OCI-M1 (cell line): ENCODE results near the gene TOLLIP.
A peak's percentile ranks its signal among the peaks of the same experiment; 100 is the strongest.
"Not testable (repeated sequence)": the region's sequence is repeated elsewhere in the genome, so short reads cannot be mapped to it uniquely, and the experiment has no call there.

Experiments
- DNase-seq: peaks from one replicate; lab custom pipeline; 2025; lab: John Stamatoyannopoulos, UW

The TOLLIP gene

GRCh38 chr11:1343391-1344055 is 34.1 kb upstream of the TOLLIP start:
- no peak for DNase-seq

- DNase-seq = no peak
Measured at GRCh38 chr11:1342946-1343345, 33.5 kb upstream of the TOLLIP start.

GRCh38 chr11:1341928-1342524 is 32.6 kb upstream of the TOLLIP start:
- DNase-seq = no peak

GRCh38 chr11:1341226-1341625 is 31.8 kb upstream of the TOLLIP start:
- DNase-seq = not testable (repeated sequence)

GRCh38 chr11:1340111-1340510 is 30.7 kb upstream of the TOLLIP start:
- no peak for DNase-seq

- DNase-seq = no peak
Measured at GRCh38 chr11:1339066-1339675, 29.7 kb upstream of the TOLLIP start.

GRCh38 chr11:1338201-1339065 is 29.0 kb upstream of the TOLLIP start:
- DNase-seq = no peak

- no peak for DNase-seq
Measured at GRCh38 chr11:1337647-1338007, 28.2 kb upstream of the TOLLIP start.

- no peak for DNase-seq
Measured at GRCh38 chr11:1336836-1337646, 27.6 kb upstream of the TOLLIP start.

- DNase-seq = peak; percentile 88
Measured at GRCh38 chr11:1335811-1336761, 26.7 kb upstream of the TOLLIP start.

GRCh38 chr11:1335264-1335810 is 25.9 kb upstream of the TOLLIP start:
- no peak for DNase-seq

GRCh38 chr11:1333860-1334259 is 24.4 kb upstream of the TOLLIP start:
- no peak for DNase-seq

- no peak for DNase-seq
Measured at GRCh38 chr11:1333091-1333772, 23.8 kb upstream of the TOLLIP start.

GRCh38 chr11:1330473-1330872 is 21.0 kb upstream of the TOLLIP start:
- no peak for DNase-seq

GRCh38 chr11:1327064-1327460 is 17.6 kb upstream of the TOLLIP start:
- no peak for DNase-seq

GRCh38 chr11:1326435-1327063 is 17.1 kb upstream of the TOLLIP start:
- DNase-seq = peak; percentile 81

GRCh38 chr11:1323774-1324173 is 14.3 kb upstream of the TOLLIP start:
- peak; percentile 55 for DNase-seq

GRCh38 chr11:1317993-1318392 is 8.6 kb upstream of the TOLLIP start:
- DNase-seq = no peak

- no peak for DNase-seq
Measured at GRCh38 chr11:1317432-1317831, 8.0 kb upstream of the TOLLIP start.
